ENCODE results near the gene PIM2. TPM values are rescaled to one million over a fixed set of nuclear protein-coding genes. Genes with fewer than 3 reads are reported as not detected.

The PIM2 gene
- total RNA-seq, 4 donors from 2014 or later: 17.3 to 24.8 (median 19.1) TPM

- no peaks in the 10 kb centered on the region for H3K27me3 ChIP-seq
- no peaks in the 10 kb centered on the region for H3K9me3 ChIP-seq
- DNase-seq: no peak
- peak overlapping the region; percentile 75 to 92 (median 86) for H3K27ac ChIP-seq
- peak overlapping the region; percentile 59 to 82 (median 70) for H3K4me3 ChIP-seq
- H3K36me3 ChIP-seq: peaks cover 0 to 8% (median 0%) of the 10 kb centered on the region in 3 donors
- no peak for TF ChIP-seq CTCF (IDR thresholded peaks at IDR 0.05)
- TF ChIP-seq POLR2A (IDR thresholded peaks at IDR 0.05): no peak
- H3K4me1 ChIP-seq: no peaks in the 10 kb centered on the region
Measured at GRCh38 chrX:48910926-48911411, 7.9 kb downstream of the PIM2 start.

- no peak for TF ChIP-seq CTCF (IDR thresholded peaks at IDR 0.05)
- no peak for TF ChIP-seq POLR2A (IDR thresholded peaks at IDR 0.05)
- H3K9me3 ChIP-seq: no peaks in the 10 kb centered on the region
- H3K27ac ChIP-seq: no peak overlapping the region
- H3K27me3 ChIP-seq: no peaks in the 10 kb centered on the region
- no peak for DNase-seq
- peaks cover 0 to 15% (median 0%) of the 10 kb centered on the region in 3 donors for H3K36me3 ChIP-seq
- no peaks in the 10 kb centered on the region for H3K4me1 ChIP-seq
- no peak overlapping the region for H3K4me3 ChIP-seq
Measured at GRCh38 chrX:48909703-48910294, 9.0 kb downstream of the PIM2 start.

- Histone ChIP-seq H3K4me1 (no peaks in the 10 kb centered on the region), H3K27me3 (no peaks in the 10 kb centered on the region), H3K4me3 (no peak overlapping the region), H3K9me3 (no peaks in the 10 kb centered on the region), H3K36me3 (peaks cover 0 to 7% (median 0%) of the 10 kb centered on the region in 3 donors), H3K27ac (no peak overlapping the region)
- TF ChIP-seq POLR2A (IDR thresholded peaks at IDR 0.05) (no peak), CTCF (IDR thresholded peaks at IDR 0.05) (no peak)
- no peak for DNase-seq
Measured at GRCh38 chrX:48908600-48908999, 10.2 kb downstream of the PIM2 start.

- Histone ChIP-seq H3K36me3 (peaks cover 0 to 30% (median 0%) of the 10 kb centered on the region in 3 donors), H3K9me3 (no peaks in the 10 kb centered on the region), H3K4me3 (no peak overlapping the region), H3K4me1 (no peaks in the 10 kb centered on the region), H3K27me3 (no peaks in the 10 kb centered on the region), H3K27ac (no peak overlapping the region)
- no peak for DNase-seq
- TF ChIP-seq CTCF (IDR thresholded peaks at IDR 0.05): no peak
Measured at GRCh38 chrX:48905090-48905790, 13.6 kb downstream of the PIM2 start.

- peaks cover 0 to 32% (median 0%) of the 10 kb centered on the region in 3 donors for H3K36me3 ChIP-seq
- H3K4me3 ChIP-seq: no peak overlapping the region
- no peak overlapping the region for H3K27ac ChIP-seq
- H3K4me1 ChIP-seq: no peaks in the 10 kb centered on the region
- TF ChIP-seq CTCF (IDR thresholded peaks at IDR 0.05) (no peak), POLR2A (IDR thresholded peaks at IDR 0.05) (no peak)
- no peaks in the 10 kb centered on the region for H3K9me3 ChIP-seq
- DNase-seq: no peak
- no peaks in the 10 kb centered on the region for H3K27me3 ChIP-seq
Measured at GRCh38 chrX:48904626-48905025, 14.2 kb downstream of the PIM2 start.
